HEK293 (cell line): ENCODE data around the gene CDHR5.

Experiments
- GLI4 ChIP-seq: fragments of 450-650 bp; formaldehyde crosslinking; IDR thresholded peaks from 2 replicates; pipeline ENCODE4 v1.5.1; 2016; ENCODE audit warnings: missing biosample characterization, missing genetic modification characterization
- HOXA7 ChIP-seq: sonication (generic); formaldehyde crosslinking; IDR thresholded peaks from 2 replicates; pipeline ENCODE4 v1.8.1; 2022; ENCODE audit warnings: missing genetic modification reagents, borderline replicate concordance
- SCRT2 ChIP-seq: fragments of 450-650 bp; formaldehyde crosslinking; IDR thresholded peaks from 2 replicates; pipeline ENCODE4 v1.5.1; 2016; ENCODE audit warnings: missing biosample characterization, missing genetic modification characterization
- TCF7L2 ChIP-seq: IDR thresholded peaks from 2 replicates; pipeline ENCODE4 v1.6.1; 2011; ENCODE audit warnings: low read depth, mild to moderate bottlenecking, inconsistent platforms, low read length, moderate library complexity, borderline replicate concordance
- ZBTB1 ChIP-seq: fragments of 450-650 bp; formaldehyde crosslinking; IDR thresholded peaks from 2 replicates; pipeline ENCODE4 v1.5.1; 2016; ENCODE audit warnings: missing biosample characterization, missing genetic modification characterization
- ZNF830 ChIP-seq: fragments of 450-650 bp; IDR thresholded peaks from 2 replicates; pipeline ENCODE4 v1.5.0; 2018; ENCODE audit warnings: missing biosample characterization, missing genetic modification characterization, low read depth, mild to moderate bottlenecking, moderate library complexity
- ZSCAN18 ChIP-seq: fragments of 450-650 bp; formaldehyde crosslinking; IDR thresholded peaks from 2 replicates; pipeline ENCODE4 v1.5.1; 2016; ENCODE audit warnings: missing biosample characterization, missing genetic modification characterization
- TF ChIP-seq, protein P1 (sequence below): fragments of 450-650 bp; formaldehyde crosslinking; IDR thresholded peaks from 2 replicates; pipeline ENCODE4 v1.5.1; 2016; ENCODE audit warnings: missing biosample characterization, missing genetic modification characterization
- TF ChIP-seq, protein P2 (sequence below): fragments of 450-650 bp; formaldehyde crosslinking; IDR thresholded peaks from 2 replicates; pipeline ENCODE4 v1.5.1; 2016; ENCODE audit warnings: missing biosample characterization, missing genetic modification characterization

- TF ChIP-seq GLI4 (no peak), ZSCAN18 (tag by site-specific recombination) (no peak), TCF7L2 (no peak), HOXA7 (CRISPR knock-in tag) (no peak), ZBTB1 (no peak), SCRT2 (tag by site-specific recombination) (no peak), ZNF830 (tag by site-specific recombination) (no peak)
- TF ChIP-seq, protein P1, sequence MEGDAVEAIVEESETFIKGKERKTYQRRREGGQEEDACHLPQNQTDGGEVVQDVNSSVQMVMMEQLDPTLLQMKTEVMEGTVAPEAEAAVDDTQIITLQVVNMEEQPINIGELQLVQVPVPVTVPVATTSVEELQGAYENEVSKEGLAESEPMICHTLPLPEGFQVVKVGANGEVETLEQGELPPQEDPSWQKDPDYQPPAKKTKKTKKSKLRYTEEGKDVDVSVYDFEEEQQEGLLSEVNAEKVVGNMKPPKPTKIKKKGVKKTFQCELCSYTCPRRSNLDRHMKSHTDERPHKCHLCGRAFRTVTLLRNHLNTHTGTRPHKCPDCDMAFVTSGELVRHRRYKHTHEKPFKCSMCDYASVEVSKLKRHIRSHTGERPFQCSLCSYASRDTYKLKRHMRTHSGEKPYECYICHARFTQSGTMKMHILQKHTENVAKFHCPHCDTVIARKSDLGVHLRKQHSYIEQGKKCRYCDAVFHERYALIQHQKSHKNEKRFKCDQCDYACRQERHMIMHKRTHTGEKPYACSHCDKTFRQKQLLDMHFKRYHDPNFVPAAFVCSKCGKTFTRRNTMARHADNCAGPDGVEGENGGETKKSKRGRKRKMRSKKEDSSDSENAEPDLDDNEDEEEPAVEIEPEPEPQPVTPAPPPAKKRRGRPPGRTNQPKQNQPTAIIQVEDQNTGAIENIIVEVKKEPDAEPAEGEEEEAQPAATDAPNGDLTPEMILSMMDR (tag by site-specific recombination) = no peak
- TF ChIP-seq, protein P2, sequence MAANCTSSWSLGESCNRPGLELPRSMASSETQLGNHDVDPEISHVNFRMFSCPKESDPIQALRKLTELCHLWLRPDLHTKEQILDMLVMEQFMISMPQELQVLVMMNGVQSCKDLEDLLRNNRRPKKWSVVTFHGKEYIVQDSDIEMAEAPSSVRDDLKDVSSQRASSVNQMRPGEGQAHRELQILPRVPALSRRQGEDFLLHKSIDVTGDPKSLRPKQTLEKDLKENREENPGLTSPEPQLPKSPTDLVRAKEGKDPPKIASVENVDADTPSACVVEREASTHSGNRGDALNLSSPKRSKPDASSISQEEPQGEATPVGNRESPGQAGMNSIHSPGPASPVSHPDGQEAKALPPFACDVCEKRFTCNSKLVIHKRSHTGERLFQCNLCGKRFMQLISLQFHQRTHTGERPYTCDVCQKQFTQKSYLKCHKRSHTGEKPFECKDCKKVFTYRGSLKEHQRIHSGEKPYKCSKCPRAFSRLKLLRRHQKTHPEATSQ (tag by site-specific recombination) = no peak
These were observed 32.3 kb downstream of the CDHR5 start for GRCh38 chr11:592501-592900.
